ENCODE measurements around the gene CASP8. TPM values are rescaled to one million over a fixed set of nuclear protein-coding genes. Genes with fewer than 3 reads are reported as not detected.
A peak's percentile ranks its signal among the peaks of the same experiment; 100 is the strongest.

CASP8 gene
- total RNA-seq, 4 donors from 2014 or later: 2.6 to 111 (median 20.7) TPM

DNA sequence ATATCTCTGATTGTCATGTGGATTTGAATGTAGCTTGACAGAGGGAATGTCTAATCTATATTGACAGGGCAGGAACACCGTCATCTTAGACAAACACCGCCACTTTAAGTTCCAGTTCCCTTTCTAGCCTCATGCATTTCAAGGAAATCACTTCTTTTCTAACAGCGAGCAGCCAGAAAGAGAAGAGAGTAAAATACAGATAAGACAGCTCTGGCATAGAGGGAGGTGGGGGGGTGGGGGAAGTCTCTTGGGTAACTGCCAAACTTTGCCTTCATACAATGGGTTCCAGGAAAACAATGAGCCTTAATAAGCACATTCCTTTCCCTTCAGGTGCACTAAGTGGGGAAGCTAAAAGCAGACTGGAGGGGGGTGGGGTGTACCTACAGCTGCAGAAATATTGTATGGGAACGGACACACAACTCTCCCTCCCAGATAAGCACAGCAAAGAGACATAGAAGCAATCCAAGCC, 40.2 kb upstream of the CASP8 start:
- Histone ChIP-seq H3K36me3 (no peaks in the 10 kb centered on the region), H3K4me1 (no peaks in the 10 kb centered on the region), H3K4me3 (no peak overlapping the region), H3K9me3 (no peaks in the 10 kb centered on the region), H3K27ac (peak overlapping the region in 1 of 2 donors; percentile 0), H3K27me3 (no peaks in the 10 kb centered on the region)
- no peak for TF ChIP-seq POLR2A (IDR thresholded peaks at IDR 0.05)
- TF ChIP-seq, protein P1, sequence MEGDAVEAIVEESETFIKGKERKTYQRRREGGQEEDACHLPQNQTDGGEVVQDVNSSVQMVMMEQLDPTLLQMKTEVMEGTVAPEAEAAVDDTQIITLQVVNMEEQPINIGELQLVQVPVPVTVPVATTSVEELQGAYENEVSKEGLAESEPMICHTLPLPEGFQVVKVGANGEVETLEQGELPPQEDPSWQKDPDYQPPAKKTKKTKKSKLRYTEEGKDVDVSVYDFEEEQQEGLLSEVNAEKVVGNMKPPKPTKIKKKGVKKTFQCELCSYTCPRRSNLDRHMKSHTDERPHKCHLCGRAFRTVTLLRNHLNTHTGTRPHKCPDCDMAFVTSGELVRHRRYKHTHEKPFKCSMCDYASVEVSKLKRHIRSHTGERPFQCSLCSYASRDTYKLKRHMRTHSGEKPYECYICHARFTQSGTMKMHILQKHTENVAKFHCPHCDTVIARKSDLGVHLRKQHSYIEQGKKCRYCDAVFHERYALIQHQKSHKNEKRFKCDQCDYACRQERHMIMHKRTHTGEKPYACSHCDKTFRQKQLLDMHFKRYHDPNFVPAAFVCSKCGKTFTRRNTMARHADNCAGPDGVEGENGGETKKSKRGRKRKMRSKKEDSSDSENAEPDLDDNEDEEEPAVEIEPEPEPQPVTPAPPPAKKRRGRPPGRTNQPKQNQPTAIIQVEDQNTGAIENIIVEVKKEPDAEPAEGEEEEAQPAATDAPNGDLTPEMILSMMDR (IDR thresholded peaks at IDR 0.05): no peak
- intact Hi-C loops (cut with DNase I; ENCODE audit: low total_unique reads): no loop called here
- DNase-seq: peak in 1 of 2 donors; percentile 33

DNA sequence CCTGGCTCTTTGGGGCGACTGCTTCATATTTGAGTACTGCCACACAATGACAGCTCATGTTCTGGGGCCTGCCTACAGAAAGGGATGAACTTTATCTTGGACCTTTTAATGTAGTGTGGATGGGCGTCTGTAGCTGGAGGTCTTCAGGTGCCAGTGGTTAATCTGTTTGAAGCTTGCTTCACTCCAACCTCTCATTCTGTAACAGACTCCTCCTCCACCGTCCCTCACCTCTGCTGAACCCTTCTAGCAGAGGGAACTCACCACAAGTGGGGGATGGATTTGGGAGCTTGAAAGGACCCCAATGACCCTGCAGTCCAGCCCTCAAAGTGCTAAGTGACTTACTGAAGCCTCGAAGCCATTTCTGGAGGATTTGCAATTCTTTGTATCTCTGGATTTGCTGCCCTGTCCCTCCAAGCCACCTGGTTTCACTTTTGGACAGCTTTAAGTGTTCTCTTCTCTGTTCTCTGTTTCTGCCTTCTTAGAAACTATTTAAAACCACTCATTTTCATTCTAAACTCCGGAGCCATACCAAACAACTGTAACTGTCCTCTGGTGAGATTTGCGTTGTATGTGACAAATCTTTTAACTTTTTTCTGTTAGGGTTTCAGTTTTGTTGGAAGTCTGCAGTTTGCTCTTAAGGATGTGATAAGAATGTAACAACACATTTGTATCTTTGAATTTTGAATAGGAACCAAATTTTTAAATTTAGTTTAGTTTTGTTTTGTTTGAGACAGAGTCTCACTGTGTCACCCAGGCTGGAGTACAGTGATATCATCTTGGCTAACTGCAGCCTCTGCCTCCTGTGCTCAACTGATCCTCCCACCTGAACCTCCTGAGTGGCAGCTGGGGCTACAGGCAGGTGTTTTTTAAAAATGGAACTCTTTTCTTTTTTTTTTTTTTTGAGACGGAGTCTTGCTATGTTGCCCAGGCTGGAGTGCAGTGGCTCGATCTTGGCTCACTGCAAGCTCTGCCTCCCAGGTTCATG, 37.0 kb upstream of the CASP8 start:
- no peak for DNase-seq
- Histone ChIP-seq H3K27me3 (no peaks in the 10 kb centered on the region), H3K9me3 (no peaks in the 10 kb centered on the region), H3K27ac (no peak overlapping the region), H3K4me3 (no peak overlapping the region), H3K4me1 (no peaks in the 10 kb centered on the region), H3K36me3 (no peaks in the 10 kb centered on the region)
- intact Hi-C loops (cut with DNase I; ENCODE audit: low total_unique reads): no loop called here
- TF ChIP-seq POLR2A (IDR thresholded peaks at IDR 0.05): no peak
- TF ChIP-seq, protein P1 (IDR thresholded peaks at IDR 0.05): no peak

DNA sequence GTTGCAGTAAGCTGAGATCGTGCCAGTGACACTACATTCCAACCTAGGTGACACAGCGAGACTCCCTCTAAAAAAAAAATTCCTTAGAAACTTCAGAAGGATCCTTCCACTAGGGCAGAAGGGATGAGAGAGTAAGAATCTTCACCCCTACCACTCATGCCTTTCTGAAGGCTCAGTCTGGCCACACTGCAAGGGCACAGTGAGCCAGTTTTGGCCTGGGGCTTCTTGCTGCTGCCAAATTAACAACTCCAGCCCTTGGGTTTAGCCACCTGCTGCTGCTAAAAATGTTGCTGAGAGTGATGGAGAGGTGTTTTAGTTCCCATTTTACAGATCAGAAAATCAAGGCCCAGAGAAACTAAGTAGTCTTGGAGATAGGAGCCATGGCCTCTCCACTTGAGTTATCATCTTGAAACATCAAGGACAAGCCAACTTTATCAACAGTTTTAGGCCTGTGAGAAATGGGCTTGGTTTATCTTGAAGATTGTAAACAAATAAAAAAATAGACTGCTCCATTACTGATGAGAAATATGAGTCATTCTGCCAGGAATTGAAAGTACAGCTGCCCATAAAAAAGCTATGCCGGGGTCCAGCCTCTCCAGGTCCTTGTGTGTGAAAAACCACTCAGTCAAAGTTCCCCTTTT, 31.9 kb upstream of the CASP8 start:
- Histone ChIP-seq H3K4me1 (no peaks in the 10 kb centered on the region), H3K27ac (no peak overlapping the region), H3K27me3 (no peaks in the 10 kb centered on the region), H3K4me3 (no peak overlapping the region), H3K9me3 (no peaks in the 10 kb centered on the region), H3K36me3 (no peaks in the 10 kb centered on the region)
- TF ChIP-seq POLR2A (IDR thresholded peaks at IDR 0.05): no peak
- TF ChIP-seq, protein P1 (IDR thresholded peaks at IDR 0.05): no peak
- intact Hi-C loops (cut with DNase I; ENCODE audit: low total_unique reads): no loop called here
- DNase-seq: no peak

DNA sequence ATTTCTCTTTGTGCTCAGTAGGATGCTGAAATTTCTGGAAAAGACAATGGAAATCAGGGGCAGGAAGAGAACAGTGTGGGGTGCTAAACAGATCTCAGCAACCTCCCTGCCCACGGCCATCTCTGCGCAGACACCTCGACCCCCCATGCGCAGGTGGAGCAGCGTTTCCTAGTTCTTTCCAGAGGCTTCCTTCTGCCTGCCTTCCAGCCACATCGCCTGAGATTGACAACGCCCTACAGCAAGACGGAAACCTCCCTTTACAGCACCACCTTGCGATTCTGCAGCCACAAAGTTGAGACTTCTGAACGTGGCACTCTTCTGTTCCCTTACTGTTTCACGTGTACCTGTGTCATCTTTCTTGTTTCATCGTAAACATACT, 31.4 kb upstream of the CASP8 start:
- Histone ChIP-seq H3K4me3 (no peak overlapping the region), H3K27me3 (no peaks in the 10 kb centered on the region), H3K4me1 (no peaks in the 10 kb centered on the region), H3K36me3 (no peaks in the 10 kb centered on the region), H3K9me3 (no peaks in the 10 kb centered on the region), H3K27ac (no peak overlapping the region)
- DNase-seq: no peak
- intact Hi-C loops (cut with DNase I; ENCODE audit: low total_unique reads): no loop called here
- TF ChIP-seq POLR2A (IDR thresholded peaks at IDR 0.05): no peak
- TF ChIP-seq, protein P1 (IDR thresholded peaks at IDR 0.05): no peak
